RWPE1 (cell line): ENCODE measurements around the gene MTUS2.

Experiments
- CTCF ChIA-PET: fragments of 350-600 bp; sonication (Branson Sonifier 250); formaldehyde crosslinking; extraction: SDS; loops from one replicate; lab custom pipeline; 2021; lab: Yijun Ruan, JAX
- POLR2A ChIA-PET: fragments of 400-600 bp; formaldehyde crosslinking; extraction: SDS; loops from one replicate; lab custom pipeline; 2020; ENCODE audit warnings: antibody characterized with exemption; ENCODE audit not compliant: low non-redundant PET; lab: Yijun Ruan, JAX
- DNase-seq: peaks from one replicate; pipeline ENCODE4 v3.0.0; 2012; ENCODE audit warnings: low spot score
- H3K27ac ChIP-seq: fragments of 450-650 bp; 2 replicates; pipeline ENCODE4 v1.5.1; 2017
- CTCF ChIP-seq: fragments of 450-650 bp; conservative IDR thresholded peaks from 2 replicates; pipeline ENCODE4 v1.5.1; 2017; ENCODE audit warnings: low read depth, mild to moderate bottlenecking

The MTUS2 gene

GRCh38 chr13:29498426-29499040 is 678.4 kb downstream of the MTUS2 start:
- H3K27ac ChIP-seq: no peak overlapping the region
- no peak for TF ChIP-seq CTCF
- ChIA-PET CTCF (interaction anchor here (0.5 to 3.9 kb wide), 2 partner anchors 10 to 83 kb away, joined by 3 to 23 read pairs; no protein-coding TSS in a partner anchor), POLR2A (no interaction called here)
- no peak for DNase-seq

- ChIA-PET CTCF (interaction anchor here (3.9 kb wide), 1 partner anchor 8 kb away, joined by 23 read pairs; no protein-coding TSS in a partner anchor), POLR2A (no interaction called here)
- TF ChIP-seq CTCF: no peak
- no peak for DNase-seq
- H3K27ac ChIP-seq: no peak overlapping the region
Measured at GRCh38 chr13:29499506-29500165, 679.5 kb downstream of the MTUS2 start.

- ChIA-PET CTCF (no interaction called here), POLR2A (no interaction called here)
- no peak for TF ChIP-seq CTCF
- no peak for DNase-seq
- no peak overlapping the region for H3K27ac ChIP-seq
Measured at GRCh38 chr13:29500386-29500785, 680.2 kb downstream of the MTUS2 start.

- CTCF ChIA-PET: interaction anchor here (0.6 kb wide), 1 partner anchor 538 kb away, joined by 3 read pairs; no protein-coding TSS in a partner anchor
- no peak overlapping the region for H3K27ac ChIP-seq
- POLR2A ChIA-PET: no interaction called here
- TF ChIP-seq CTCF: no peak
- no peak for DNase-seq
Measured at GRCh38 chr13:29501674-29502073, 681.5 kb downstream of the MTUS2 start.

- ChIA-PET CTCF (no interaction called here), POLR2A (no interaction called here)
- no peak for TF ChIP-seq CTCF
- H3K27ac ChIP-seq: no peak overlapping the region
- no peak for DNase-seq
Measured at GRCh38 chr13:29502391-29503008, 682.4 kb downstream of the MTUS2 start.

GRCh38 chr13:29503041-29503837 is 683.1 kb downstream of the MTUS2 start:
- no peak overlapping the region for H3K27ac ChIP-seq
- TF ChIP-seq CTCF: no peak
- CTCF ChIA-PET: interaction anchor here (1.2 kb wide), 1 partner anchor 629 kb away, joined by 7 read pairs; no protein-coding TSS in a partner anchor
- POLR2A ChIA-PET: no interaction called here
- DNase-seq: no peak
